Right lobe of liver (tissue), 6 donors: ENCODE data around the gene MC5R. TPM values are rescaled to one million over a fixed set of nuclear protein-coding genes. Genes with fewer than 3 reads are reported as not detected.
"Not testable (repeated sequence)": the region's sequence is repeated elsewhere in the genome, so short reads cannot be mapped to it uniquely, and the experiment has no call there.

ENCODE experiments used
- ATAC-seq, 4 donors: fragments of 200-7000 bp; cut with Tn5 transposase; one replicate each; pipeline ENCODE4 v1.9.1; 2020; ENCODE audit warnings: mild to moderate bottlenecking in 4 of 4, moderate library complexity in 4 of 4
- DNase-seq, 3 donors: peaks; one replicate each; pipeline ENCODE4 v3.0.0-alpha.2; 2020
- H3K27ac ChIP-seq, 3 donors: fragments of 200-600 bp; one replicate each; pipeline ENCODE4 v1.8.0; 2022
- H3K27me3 ChIP-seq, 2 donors: fragments of 200-600 bp; one replicate each; pipeline ENCODE4 v1.8.0; 2022
- H3K36me3 ChIP-seq, 4 donors: fragments of 200-600 bp; sonication (generic) in 1 of 4; one replicate each; pipeline versions ENCODE4 v1.5.1 to v1.8.0; 2017 to 2022; ENCODE audit warnings: control low read depth in 1 of 4
- H3K4me1 ChIP-seq, 4 donors: fragments of 200-600 bp; sonication (generic) in 1 of 4; one replicate each; pipeline versions ENCODE4 v1.5.1 to v1.8.0; 2017 to 2022; ENCODE audit warnings: control low read depth in 1 of 4
- H3K4me3 ChIP-seq, 3 donors: fragments of 200-600 bp; one replicate each; pipeline ENCODE4 v1.8.0; 2022
- H3K9me3 ChIP-seq, 4 donors: fragments of 200-600 bp; sonication (generic) in 1 of 4; one replicate each; pipeline versions ENCODE4 v1.5.1 to v1.8.0; 2017 to 2022; ENCODE audit warnings: control low read depth in 1 of 4
- CTCF ChIP-seq, 4 donors: fragments of 200-600 bp in 3 of 4; fragments of 450-650 bp in 1 of 4; IDR thresholded peaks; one replicate each; pipeline versions ENCODE4 v1.5.1 to v1.8.0; 2016 to 2022; ENCODE audit warnings: antibody characterized with exemption in 4 of 4, mild to moderate bottlenecking in 2 of 4
- POLR2A ChIP-seq: fragments of 450-650 bp; IDR thresholded peaks from one replicate; pipeline ENCODE4 v1.6.1; 2017; ENCODE audit warnings: antibody characterized with exemption, mild to moderate bottlenecking
- WGBS: methylation state at CpG from one replicate; pipeline ENCODE4 v1.1.6; 2018; ENCODE audit warnings: low coverage, low lambda C conversion rate; ENCODE audit not compliant: insufficient coverage; ENCODE audit errors: missing lambda C conversion rate; 5-methylcytosine and 5-hydroxymethylcytosine counted together
- intact Hi-C, 2 donors: fragments of 100-400 bp; cut with DNase I; formaldehyde crosslinking; loops; one replicate each; pipeline versions ENCODE4 v1.11.2 to v1.14.1; 2022
- total RNA-seq, 6 experiments: library from RNA; depleted of rRNA in 2 of 6; stranded (reverse); fragments of >200 nt in 2 of 6; fragmentation: NEBNext Ultra II Directional in 3 of 6; extraction: Animal tissue kit (Norgen Biotek cat#: 25700) in 3 of 6; gene quantifications; one replicate each; pipeline versions ENCODE4 v1.1.0 to v1.2.4, GENCODE V29; 2016 to 2023
- donor health status: DM: no; HTN: yes; CAD: no.
- donor health status: DM: no; HTN: no; CAD: no.
- donor health status: DM: no; HTN: no; CAD: no.
- donor health status: DM: no; HTN: yes; CAD: no.
- donor health status: DM: no; HTN: yes; CAD: no.

Gene MC5R
- total RNA-seq, 6 experiments from 2014 or later: not detected

GRCh38 chr18:13849791-13850190 lies 25.8 kb downstream of the MC5R start:
- Histone ChIP-seq H3K4me1 (no peaks in the 10 kb centered on the region), H3K27ac (no peak overlapping the region), H3K4me3 (no peak overlapping the region), H3K9me3 (no peaks in the 10 kb centered on the region), H3K36me3 (no peaks in the 10 kb centered on the region), H3K27me3 (no peaks in the 10 kb centered on the region)
- no peak for ATAC-seq
- 56% methylated on average over 2 of the region's 4 CpGs for WGBS
- intact Hi-C loops: no loop called here
- TF ChIP-seq POLR2A (no peak), CTCF (IDR thresholded peaks at IDR 0.05) (no peak)
- DNase-seq: no peak

GRCh38 chr18:13862898-13863297 lies 38.9 kb downstream of the MC5R start:
- 46% methylated on average over 3 of the region's 7 CpGs for WGBS
- ATAC-seq, H3K9me3 ChIP-seq, H3K27ac ChIP-seq, H3K36me3 ChIP-seq, H3K4me3 ChIP-seq, DNase-seq, intact Hi-C loops, H3K27me3 ChIP-seq, H3K4me1 ChIP-seq: not testable (repeated sequence)

- TF ChIP-seq POLR2A: no peak
- TF ChIP-seq CTCF (IDR thresholded peaks at IDR 0.05): no peak
- Histone ChIP-seq H3K4me1 (no peaks in the 10 kb centered on the region), H3K27me3 (no peaks in the 10 kb centered on the region), H3K4me3 (no peak overlapping the region), H3K27ac (no peak overlapping the region), H3K36me3 (no peaks in the 10 kb centered on the region), H3K9me3 (no peaks in the 10 kb centered on the region)
- DNase-seq: no peak
- intact Hi-C loops: no loop called here
- ATAC-seq: no peak
- 6% methylated on average over 19 of the region's 51 CpGs for WGBS
Observed at GRCh38 chr18:13868501-13869271, 44.7 kb downstream of the MC5R start.

- H3K4me3 ChIP-seq: no peak overlapping the region
- no peaks in the 10 kb centered on the region for H3K27me3 ChIP-seq
- H3K9me3 ChIP-seq: no peaks in the 10 kb centered on the region
- intact Hi-C loops: no loop called here
- H3K27ac ChIP-seq: no peak overlapping the region
- ATAC-seq (no peak), DNase-seq (no peak)
- H3K36me3 ChIP-seq: no peaks in the 10 kb centered on the region
- no peak for TF ChIP-seq POLR2A
- no peak for TF ChIP-seq CTCF (IDR thresholded peaks at IDR 0.05)
- WGBS: 20% methylated on average over 1 of the region's 13 CpGs
- no peaks in the 10 kb centered on the region for H3K4me1 ChIP-seq
Observed at GRCh38 chr18:13871701-13872100, 47.8 kb downstream of the MC5R start.

- WGBS: 60% methylated on average over 7 of the region's 14 CpGs
- DNase-seq (no peak), ATAC-seq (no peak)
- Histone ChIP-seq H3K9me3 (no peaks in the 10 kb centered on the region), H3K27me3 (no peaks in the 10 kb centered on the region), H3K36me3 (no peaks in the 10 kb centered on the region), H3K27ac (no peak overlapping the region), H3K4me3 (no peak overlapping the region), H3K4me1 (no peaks in the 10 kb centered on the region)
- intact Hi-C loops: no loop called here
- TF ChIP-seq CTCF (IDR thresholded peaks at IDR 0.05): no peak
- no peak for TF ChIP-seq POLR2A
Observed at GRCh38 chr18:13872373-13872772, 48.4 kb downstream of the MC5R start.
